GM18499 (cell line): ENCODE data around the gene PIEZO1.

Source experiments
- ATAC-seq: cut with Tn5 transposase; IDR thresholded peaks from one replicate; pipeline ENCODE4 v1.9.1; 2021; ENCODE audit warnings: moderate number of reproducible peaks; ENCODE audit not compliant: insufficient read depth, unreplicated experiment

Gene PIEZO1

GRCh38 chr16:88816736-88817535 lies 31.9 kb upstream of the PIEZO1 start:
- ATAC-seq: no peak

GRCh38 chr16:88815901-88816589 lies 31.0 kb upstream of the PIEZO1 start:
- ATAC-seq: no peak

- no peak for ATAC-seq
These were observed 30.2 kb upstream of the PIEZO1 start for GRCh38 chr16:88815227-88815626.

- ATAC-seq: no peak
These were observed 29.1 kb upstream of the PIEZO1 start for GRCh38 chr16:88814144-88814502.

GRCh38 chr16:88813269-88814143 lies 28.5 kb upstream of the PIEZO1 start:
- no peak for ATAC-seq

GRCh38 chr16:88812513-88813268 lies 27.7 kb upstream of the PIEZO1 start:
- no peak for ATAC-seq

GRCh38 chr16:88811769-88812512 lies 26.9 kb upstream of the PIEZO1 start, which contains the start of gene APRT:
Gene APRT, minus strand, starts transcription at chr16:88811928. Its CDS starts 29 bp downstream, at chr16:88811899.
- peak; percentile 40 for ATAC-seq

GRCh38 chr16:88810912-88811768 lies 26.1 kb upstream of the PIEZO1 start:
- ATAC-seq: peak; percentile 11

- no peak for ATAC-seq
These were observed 25.3 kb upstream of the PIEZO1 start for GRCh38 chr16:88810166-88810911.

- ATAC-seq: no peak
These were observed 24.7 kb upstream of the PIEZO1 start for GRCh38 chr16:88809676-88810165.

GRCh38 chr16:88809068-88809675 lies 24.2 kb upstream of the PIEZO1 start:
- ATAC-seq: no peak

- no peak for ATAC-seq
These were observed 22.8 kb upstream of the PIEZO1 start for GRCh38 chr16:88807626-88808453.

GRCh38 chr16:88807142-88807625 lies 22.2 kb upstream of the PIEZO1 start:
- no peak for ATAC-seq

- ATAC-seq: no peak
These were observed 21.6 kb upstream of the PIEZO1 start for GRCh38 chr16:88806491-88807111.

GRCh38 chr16:88805887-88806393 lies 20.9 kb upstream of the PIEZO1 start:
- no peak for ATAC-seq

- ATAC-seq: no peak
These were observed 20.3 kb upstream of the PIEZO1 start for GRCh38 chr16:88805340-88805715.
